Measurements from ENCODE around the gene SLIT3. TPM values are rescaled to one million over a fixed set of nuclear protein-coding genes. Genes with fewer than 3 reads are reported as not detected.

SLIT3 gene
- total RNA-seq, 1 donor from 2014 or later, result 31.8 TPM

DNA sequence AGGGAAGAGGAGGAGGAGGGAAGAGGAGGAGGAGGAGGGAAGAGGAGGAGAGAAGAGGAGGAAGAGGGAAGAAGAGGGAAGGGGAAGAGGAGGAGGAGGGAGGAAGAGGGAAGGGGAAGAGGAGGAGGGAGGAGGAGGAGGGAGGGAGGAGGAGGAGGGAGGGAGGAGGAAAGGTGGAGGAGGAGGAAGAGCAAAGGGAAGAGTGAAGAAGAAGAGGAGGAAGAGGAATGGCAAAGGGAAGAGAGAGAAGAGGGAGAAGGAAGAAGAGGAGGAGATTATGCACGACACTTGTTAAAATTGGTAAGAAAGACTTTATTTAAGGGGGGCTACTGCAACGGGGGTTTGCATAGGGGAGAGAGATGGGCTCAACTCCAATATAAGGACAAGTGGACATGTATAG lies 221.2 kb downstream of the SLIT3 start:
- H3K4me3 Mint-ChIP-seq (ENCODE audit: unreplicated experiment), result no peak overlapping the region
- H3K9me3 Mint-ChIP-seq (ENCODE audit: unreplicated experiment), result no peaks in the 10 kb centered on the region
- H3K4me1 Mint-ChIP-seq (ENCODE audit: unreplicated experiment), result peaks cover 22% of the 10 kb centered on the region
- no peak for DNase-seq (ENCODE audit: extremely low spot score, unreplicated experiment)
- H3K36me3 Mint-ChIP-seq (ENCODE audit: unreplicated experiment), result peaks cover 2% of the 10 kb centered on the region
- TF ChIP-seq, protein P1, sequence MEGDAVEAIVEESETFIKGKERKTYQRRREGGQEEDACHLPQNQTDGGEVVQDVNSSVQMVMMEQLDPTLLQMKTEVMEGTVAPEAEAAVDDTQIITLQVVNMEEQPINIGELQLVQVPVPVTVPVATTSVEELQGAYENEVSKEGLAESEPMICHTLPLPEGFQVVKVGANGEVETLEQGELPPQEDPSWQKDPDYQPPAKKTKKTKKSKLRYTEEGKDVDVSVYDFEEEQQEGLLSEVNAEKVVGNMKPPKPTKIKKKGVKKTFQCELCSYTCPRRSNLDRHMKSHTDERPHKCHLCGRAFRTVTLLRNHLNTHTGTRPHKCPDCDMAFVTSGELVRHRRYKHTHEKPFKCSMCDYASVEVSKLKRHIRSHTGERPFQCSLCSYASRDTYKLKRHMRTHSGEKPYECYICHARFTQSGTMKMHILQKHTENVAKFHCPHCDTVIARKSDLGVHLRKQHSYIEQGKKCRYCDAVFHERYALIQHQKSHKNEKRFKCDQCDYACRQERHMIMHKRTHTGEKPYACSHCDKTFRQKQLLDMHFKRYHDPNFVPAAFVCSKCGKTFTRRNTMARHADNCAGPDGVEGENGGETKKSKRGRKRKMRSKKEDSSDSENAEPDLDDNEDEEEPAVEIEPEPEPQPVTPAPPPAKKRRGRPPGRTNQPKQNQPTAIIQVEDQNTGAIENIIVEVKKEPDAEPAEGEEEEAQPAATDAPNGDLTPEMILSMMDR (IDR thresholded peaks at IDR 0.05), result no peak
- H3K27ac Mint-ChIP-seq (ENCODE audit: unreplicated experiment), result no peak overlapping the region
- H3K27me3 Mint-ChIP-seq (ENCODE audit: unreplicated experiment), result peaks cover 2% of the 10 kb centered on the region

DNA sequence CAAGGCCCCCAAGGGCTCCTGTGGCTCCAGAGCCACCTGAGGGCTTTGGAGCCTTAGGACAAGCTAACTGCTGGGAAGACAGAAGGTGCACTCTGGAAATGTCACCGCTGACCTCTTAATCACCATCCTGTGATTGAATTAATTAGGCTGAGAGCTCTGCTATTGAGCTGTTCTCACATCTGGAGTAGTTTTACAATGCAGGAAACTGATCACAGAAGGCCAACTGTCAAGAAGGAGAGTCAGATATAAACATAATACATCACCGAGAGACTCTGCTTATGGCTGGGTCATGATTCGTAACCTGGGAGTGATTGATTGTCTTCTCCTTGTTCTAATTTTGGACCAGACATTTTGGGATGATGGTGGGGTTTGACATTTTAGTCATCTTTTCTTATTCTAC lies 226.1 kb downstream of the SLIT3 start:
- TF ChIP-seq, protein P1 (IDR thresholded peaks at IDR 0.05), result no peak
- Mint-ChIP-seq H3K27me3 (ENCODE audit: unreplicated experiment) (peaks cover 2% of the 10 kb centered on the region), H3K4me1 (ENCODE audit: unreplicated experiment) (no peaks in the 10 kb centered on the region), H3K27ac (ENCODE audit: unreplicated experiment) (no peak overlapping the region), H3K36me3 (ENCODE audit: unreplicated experiment) (peaks cover 2% of the 10 kb centered on the region), H3K4me3 (ENCODE audit: unreplicated experiment) (no peak overlapping the region), H3K9me3 (ENCODE audit: unreplicated experiment) (peaks cover 8% of the 10 kb centered on the region)
- no peak for DNase-seq (ENCODE audit: extremely low spot score, unreplicated experiment)

- H3K36me3 Mint-ChIP-seq (ENCODE audit: unreplicated experiment), result peaks cover 2% of the 10 kb centered on the region
- H3K4me3 Mint-ChIP-seq (ENCODE audit: unreplicated experiment), result no peak overlapping the region
- H3K9me3 Mint-ChIP-seq (ENCODE audit: unreplicated experiment), result peaks cover 8% of the 10 kb centered on the region
- H3K27me3 Mint-ChIP-seq (ENCODE audit: unreplicated experiment), result peaks cover 4% of the 10 kb centered on the region
- no peak for DNase-seq (ENCODE audit: extremely low spot score, unreplicated experiment)
- TF ChIP-seq, protein P1 (IDR thresholded peaks at IDR 0.05), result no peak
- H3K27ac Mint-ChIP-seq (ENCODE audit: unreplicated experiment), result no peak overlapping the region
- H3K4me1 Mint-ChIP-seq (ENCODE audit: unreplicated experiment), result peaks cover 2% of the 10 kb centered on the region
These were observed 228.7 kb downstream of the SLIT3 start for GRCh38 chr5:169072233-169072632.

- peaks cover 8% of the 10 kb centered on the region for H3K4me1 Mint-ChIP-seq (ENCODE audit: unreplicated experiment)
- peaks cover 2% of the 10 kb centered on the region for H3K27me3 Mint-ChIP-seq (ENCODE audit: unreplicated experiment)
- peaks cover 2% of the 10 kb centered on the region for H3K36me3 Mint-ChIP-seq (ENCODE audit: unreplicated experiment)
- no peak for DNase-seq (ENCODE audit: extremely low spot score, unreplicated experiment)
- no peak overlapping the region for H3K4me3 Mint-ChIP-seq (ENCODE audit: unreplicated experiment)
- peaks cover 8% of the 10 kb centered on the region for H3K9me3 Mint-ChIP-seq (ENCODE audit: unreplicated experiment)
- H3K27ac Mint-ChIP-seq (ENCODE audit: unreplicated experiment), result no peak overlapping the region
- TF ChIP-seq, protein P1 (IDR thresholded peaks at IDR 0.05), result no peak
These were observed 230.5 kb downstream of the SLIT3 start for GRCh38 chr5:169070413-169070812.

DNA sequence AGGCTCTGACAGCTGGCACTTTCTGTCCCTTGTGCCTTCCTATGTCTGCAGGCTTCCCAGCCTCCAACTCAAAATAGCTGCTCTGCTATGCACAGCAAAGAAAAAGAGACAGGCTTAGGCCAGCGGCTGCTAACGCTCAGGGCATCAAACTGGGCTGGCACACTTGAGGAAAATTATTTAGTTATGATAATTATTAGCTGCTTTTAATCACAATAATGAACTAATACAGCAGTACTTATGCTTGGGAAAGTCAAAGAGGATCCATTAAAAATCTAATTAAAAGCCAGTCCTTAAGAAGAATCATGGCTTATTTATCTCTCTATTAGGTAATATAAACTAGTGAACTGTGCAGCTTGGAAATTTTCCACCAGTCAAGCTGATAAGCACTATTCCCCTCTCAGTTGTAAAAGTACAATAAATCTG lies 233.2 kb downstream of the SLIT3 start:
- TF ChIP-seq, protein P1 (IDR thresholded peaks at IDR 0.05), result no peak
- Mint-ChIP-seq H3K9me3 (ENCODE audit: unreplicated experiment) (no peaks in the 10 kb centered on the region), H3K36me3 (ENCODE audit: unreplicated experiment) (no peaks in the 10 kb centered on the region), H3K27me3 (ENCODE audit: unreplicated experiment) (peaks cover 2% of the 10 kb centered on the region), H3K27ac (ENCODE audit: unreplicated experiment) (no peak overlapping the region), H3K4me1 (ENCODE audit: unreplicated experiment) (peaks cover 33% of the 10 kb centered on the region), H3K4me3 (ENCODE audit: unreplicated experiment) (no peak overlapping the region)
- no peak for DNase-seq (ENCODE audit: extremely low spot score, unreplicated experiment)
